T-cell (primary cell): Measurements from ENCODE around the gene RNF166. TPM values are rescaled to one million over a fixed set of nuclear protein-coding genes. Genes with fewer than 3 reads are reported as not detected.

Source experiments
- ATAC-seq, 4 experiments: fragments of 200-7000 bp in 3 of 4; fragments of 150-1000 bp in 1 of 4; cut with Tn5 transposase; replicated peaks in 1 of 4; 1 replicate in 3 of 4; 2 replicates in 1 of 4; pipeline ENCODE4 v1.10.0; 2021; ENCODE audit warnings: moderate library complexity in 3 of 4, mild to moderate bottlenecking in 2 of 4, moderate number of reproducible peaks in 1 of 4
- CTCF ChIA-PET, 2 donors: fragments of 300-600 bp; sonication (Branson Sonifier 250); formaldehyde crosslinking; loops; one replicate each; lab custom pipeline; 2022; ENCODE audit warnings: antibody characterized with exemption in 2 of 2; lab: Charles Lee
- POLR2A ChIA-PET, 2 donors: fragments of 300-600 bp; sonication (Branson Sonifier 250); formaldehyde crosslinking; loops; one replicate each; lab custom pipeline; 2022; ENCODE audit warnings: antibody characterized with exemption in 2 of 2; lab: Charles Lee
- DNase-seq, 35 experiments: peaks; one replicate each; pipeline versions ENCODE4 v3.0.0 to v3.0.0-alpha.2; 2013 to 2023
- H3K27ac ChIP-seq: one replicate; pipeline ENCODE4 v1.5.1; 2013; ENCODE audit warnings: low read length
- H3K27me3 ChIP-seq, 2 experiments: replicated peaks in 1 of 2; 1 replicate in 1 of 2; 2 replicates in 1 of 2; pipeline versions ENCODE4 v1.6.1 to v1.7.0; 2013; ENCODE audit warnings: low read length in 1 of 2, mixed read lengths in 1 of 2; ENCODE audit not compliant: control insufficient read depth in 2 of 2, insufficient read depth in 2 of 2; ENCODE audit errors: extremely low read depth in 1 of 2
- H3K36me3 ChIP-seq, 2 donors: 1 replicate in 1 of 2; 2 replicates in 1 of 2; pipeline versions ENCODE4 v1.6.1 to v1.7.0; 2013; ENCODE audit warnings: low read length in 1 of 2; ENCODE audit not compliant: control insufficient read depth in 2 of 2, insufficient read depth in 1 of 2; ENCODE audit errors: extremely low read depth in 1 of 2
- H3K4me1 ChIP-seq, 2 experiments: 1 replicate in 1 of 2; 2 replicates in 1 of 2; pipeline versions ENCODE4 v1.6.1 to v1.7.0; 2013; ENCODE audit warnings: low read length in 2 of 2, mixed read lengths in 1 of 2; ENCODE audit not compliant: insufficient read depth in 2 of 2, control insufficient read depth in 1 of 2; ENCODE audit errors: extremely low read depth in 1 of 2
- H3K4me3 ChIP-seq, 2 donors: 1 replicate in 1 of 2; 2 replicates in 1 of 2; pipeline versions ENCODE4 v1.5.1 to v1.7.0; 2013; ENCODE audit warnings: mild to moderate bottlenecking in 2 of 2, low read length in 1 of 2, moderate library complexity in 1 of 2; ENCODE audit not compliant: control insufficient read depth in 1 of 2; ENCODE audit errors: extremely low read depth in 1 of 2
- H3K9me3 ChIP-seq: 2 replicates; pipeline ENCODE4 v1.7.0; 2013
- H3K27ac Mint-ChIP-seq, 2 donors: one replicate each; pipeline ENCODE4 v1.8.0; 2020 to 2021; ENCODE audit warnings: mild to moderate bottlenecking in 2 of 2, mixed read lengths in 2 of 2
- H3K27me3 Mint-ChIP-seq, 2 donors: one replicate each; pipeline ENCODE4 v1.8.0; 2021 to 2022; ENCODE audit warnings: mixed read lengths in 2 of 2
- H3K36me3 Mint-ChIP-seq: one replicate; pipeline ENCODE4 v1.8.0; 2021; ENCODE audit warnings: mixed read lengths
- H3K4me1 Mint-ChIP-seq, 3 donors: one replicate each; pipeline ENCODE4 v1.8.0; 2020 to 2022; ENCODE audit warnings: mixed read lengths in 3 of 3, mild to moderate bottlenecking in 1 of 3
- H3K4me3 Mint-ChIP-seq, 3 donors: one replicate each; pipeline ENCODE4 v1.8.0; 2020 to 2022; ENCODE audit warnings: mild to moderate bottlenecking in 3 of 3, mixed read lengths in 3 of 3, moderate library complexity in 3 of 3
- H3K9me3 Mint-ChIP-seq, 3 donors: one replicate each; pipeline ENCODE4 v1.8.0; 2020 to 2022; ENCODE audit warnings: mixed read lengths in 3 of 3
- WGBS: methylation state at CpG from one replicate; pipeline ENCODE4 v1.1.5; 2013; ENCODE audit warnings: missing lambda C conversion rate; ENCODE audit not compliant: insufficient coverage; 5-methylcytosine and 5-hydroxymethylcytosine counted together
- total RNA-seq, 35 experiments: library from RNA in 6 of 35; stranded (reverse) in 6 of 35; fragments of 120-200 nt in 1 of 35; gene quantifications; one replicate each; pipeline versions ENCODE4 v1.2.1 to v1.2.4 and lab custom pipeline; 2013 to 2026

RNF166 gene
- total RNA-seq, 5 donors from 2014 or later (not counting 1 experiment from before 2014, with no cell fraction given), result 246 to 369 (median 264) TPM

DNA sequence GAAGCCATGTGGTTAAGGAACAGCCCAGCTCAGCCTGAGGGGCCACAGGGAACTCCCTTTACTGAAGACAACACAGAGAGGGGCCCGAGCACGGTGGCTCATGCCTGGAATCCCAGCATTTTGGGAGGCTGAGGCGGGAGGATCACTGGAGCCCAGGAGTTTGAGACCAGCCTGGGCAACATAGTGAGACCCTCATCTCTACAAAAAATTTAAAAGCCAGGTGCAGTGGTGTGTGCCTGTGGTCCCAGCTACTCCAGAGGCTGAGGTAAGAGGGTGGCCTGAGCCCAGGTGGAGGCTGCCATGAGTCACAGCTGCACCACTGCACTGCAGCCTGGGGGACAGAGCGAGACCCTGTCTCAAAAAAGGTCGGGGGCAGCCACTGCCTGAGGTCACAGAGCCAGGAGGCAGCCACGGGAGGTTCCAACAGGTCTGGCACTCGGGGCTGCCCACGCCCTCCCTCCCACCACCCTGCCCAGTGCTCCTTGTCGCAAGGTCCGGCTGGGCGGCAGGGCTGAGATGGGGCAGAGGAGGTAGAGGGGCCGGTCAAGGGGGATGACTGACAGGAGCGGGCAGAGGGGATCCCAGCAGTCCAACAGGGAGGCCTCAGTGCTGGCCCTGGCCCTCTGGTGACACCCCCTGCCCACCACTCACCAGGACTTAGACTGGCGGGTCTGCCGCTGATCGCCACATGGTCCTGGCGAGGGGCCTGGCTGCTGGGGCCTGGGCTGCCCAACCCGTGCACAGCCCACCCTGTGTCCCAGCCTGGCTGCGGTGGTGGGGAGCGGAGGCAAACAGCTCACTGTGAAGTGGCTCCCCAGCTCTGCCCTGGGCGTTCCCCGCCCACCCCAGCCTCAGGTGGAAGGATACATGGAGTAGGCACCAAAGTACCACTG lies 58.8 kb downstream of the RNF166 start:
- no peak for ATAC-seq
- Mint-ChIP-seq H3K27me3 (no peaks in the 10 kb centered on the region), H3K4me1 (peaks cover 16 to 28% (median 22%) of the 10 kb centered on the region in 3 donors), H3K4me3 (no peak overlapping the region), H3K9me3 (no peaks in the 10 kb centered on the region), H3K27ac (no peak overlapping the region), H3K36me3 (peaks cover 10% of the 10 kb centered on the region)
- POLR2A ChIA-PET, result no interaction called here
- H3K9me3 ChIP-seq, result no peaks in the 10 kb centered on the region
- WGBS, result 97% methylated on average over 17 of the region's 22 CpGs
- peaks cover 7 to 60% of the 10 kb centered on the region in 2 experiments for H3K4me1 ChIP-seq
- peaks cover 7 to 38% of the 10 kb centered on the region in 2 donors for H3K36me3 ChIP-seq
- H3K4me3 ChIP-seq, result no peak overlapping the region
- H3K27ac ChIP-seq, result no peak overlapping the region
- H3K27me3 ChIP-seq, result no peaks in the 10 kb centered on the region
- no peak for DNase-seq
- CTCF ChIA-PET, result no interaction called here

Other genes starting within 250 kb of the RNF166 start
- gene ZC3H18, start 136.0 kb downstream of the RNF166 start, total RNA-seq, result 100 to 1,000 TPM in 2 of 5 donors, 10 to 100 TPM in 3; 87.0 to 111 (median 91.5) TPM
- gene IL17C, start 67.8 kb downstream of the RNF166 start, total RNA-seq, result under 1 TPM in 3 of 5 donors, not detected in 2; 0.35 to 0.93 (median 0.39) TPM
- gene CYBA, start 55.4 kb downstream of the RNF166 start, total RNA-seq, result 100 to 1,000 TPM; 271 to 456 (median 403) TPM
- gene MVD, start 43.3 kb downstream of the RNF166 start, total RNA-seq, result 10 to 100 TPM; 52.3 to 81.4 (median 63.4) TPM
- 10 to 100 TPM in 3 of 5 donors, 1 to 10 TPM in 2; 5.2 to 20.4 (median 17.2) TPM for gene SNAI3, start 19.9 kb downstream of the RNF166 start, total RNA-seq
- 10 to 100 TPM; 30.1 to 39.5 (median 38.6) TPM for gene CTU2, start 95 bp upstream of the RNF166 start, total RNA-seq
- gene PIEZO1, start 78.8 kb upstream of the RNF166 start, total RNA-seq, result 100 to 1,000 TPM; 139 to 274 (median 240) TPM
- gene CDT1, start 97.4 kb upstream of the RNF166 start, total RNA-seq, result 1 to 10 TPM in 4 of 5 donors, under 1 TPM in 1; 0.93 to 3.7 (median 1.5) TPM
- gene APRT, start 105.5 kb upstream of the RNF166 start, total RNA-seq, result 100 to 1,000 TPM; 166 to 245 (median 228) TPM
- gene GALNS, start 150.5 kb upstream of the RNF166 start, total RNA-seq, result 10 to 100 TPM; 47.6 to 68.4 (median 58.4) TPM
- gene TRAPPC2L, start 150.7 kb upstream of the RNF166 start, total RNA-seq, result 10 to 100 TPM; 45.6 to 61.1 (median 57.5) TPM
- gene PABPN1L, start 160.3 kb upstream of the RNF166 start, total RNA-seq, result not detected